Measurements from ENCODE around the gene MSI2. TPM values are rescaled to one million over a fixed set of nuclear protein-coding genes. Genes with fewer than 3 reads are reported as not detected.

The MSI2 gene
- total RNA-seq, 1 donor from 2014 or later: 67.9 TPM

DNA sequence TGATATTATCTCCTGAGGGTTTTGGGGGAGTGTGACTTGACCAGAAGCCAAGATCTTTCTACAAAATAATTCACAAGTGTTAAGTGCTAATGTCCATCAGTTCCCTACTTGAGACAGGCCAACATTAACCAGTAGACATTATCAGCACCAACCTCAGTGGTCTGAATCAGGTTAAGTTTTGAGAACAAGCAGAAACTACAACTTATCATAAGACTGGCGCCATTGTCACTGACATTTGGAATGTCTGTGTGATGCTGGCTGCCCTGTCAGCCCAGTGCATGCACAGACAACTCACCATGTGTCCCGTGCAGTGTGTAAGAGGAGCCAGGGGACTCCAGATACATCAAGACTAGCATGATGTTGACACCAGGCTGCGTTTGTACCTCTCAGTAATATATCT, 412.0 kb downstream of the MSI2 start:
- peaks cover 14% of the 10 kb centered on the region for H3K4me1 Mint-ChIP-seq (ENCODE audit: low read depth, unreplicated experiment)
- Histone ChIP-seq H4K20me1 (ENCODE audit: insufficient read depth, low read length) (no peaks in the 10 kb centered on the region), H3K9me3 (ENCODE audit: insufficient read depth, low read depth, low read length) (no peaks in the 10 kb centered on the region), H3K9ac (ENCODE audit: low read length) (no peak overlapping the region), H2AFZ (ENCODE audit: low read depth, low read length) (no peak overlapping the region), H3K79me2 (ENCODE audit: insufficient read depth, low read length) (no peaks in the 10 kb centered on the region), H3K4me1 (ENCODE audit: insufficient read depth, low read length) (peaks cover 16% of the 10 kb centered on the region), H3K4me2 (ENCODE audit: low read length) (no peak overlapping the region), H3K27me3 (ENCODE audit: insufficient read depth, low read length) (no peaks in the 10 kb centered on the region), H3K4me3 (ENCODE audit: insufficient read depth, low read depth, low read length) (no peak overlapping the region), H3K27ac (ENCODE audit: low read depth, low read length) (no peak overlapping the region), H3K36me3 (ENCODE audit: insufficient read depth, low read length) (no peaks in the 10 kb centered on the region)
- TF ChIP-seq EZH2 (IDR thresholded peaks at IDR 0.05; ENCODE audit: insufficient read depth, low read length): no peak
- TF ChIP-seq, protein P1, sequence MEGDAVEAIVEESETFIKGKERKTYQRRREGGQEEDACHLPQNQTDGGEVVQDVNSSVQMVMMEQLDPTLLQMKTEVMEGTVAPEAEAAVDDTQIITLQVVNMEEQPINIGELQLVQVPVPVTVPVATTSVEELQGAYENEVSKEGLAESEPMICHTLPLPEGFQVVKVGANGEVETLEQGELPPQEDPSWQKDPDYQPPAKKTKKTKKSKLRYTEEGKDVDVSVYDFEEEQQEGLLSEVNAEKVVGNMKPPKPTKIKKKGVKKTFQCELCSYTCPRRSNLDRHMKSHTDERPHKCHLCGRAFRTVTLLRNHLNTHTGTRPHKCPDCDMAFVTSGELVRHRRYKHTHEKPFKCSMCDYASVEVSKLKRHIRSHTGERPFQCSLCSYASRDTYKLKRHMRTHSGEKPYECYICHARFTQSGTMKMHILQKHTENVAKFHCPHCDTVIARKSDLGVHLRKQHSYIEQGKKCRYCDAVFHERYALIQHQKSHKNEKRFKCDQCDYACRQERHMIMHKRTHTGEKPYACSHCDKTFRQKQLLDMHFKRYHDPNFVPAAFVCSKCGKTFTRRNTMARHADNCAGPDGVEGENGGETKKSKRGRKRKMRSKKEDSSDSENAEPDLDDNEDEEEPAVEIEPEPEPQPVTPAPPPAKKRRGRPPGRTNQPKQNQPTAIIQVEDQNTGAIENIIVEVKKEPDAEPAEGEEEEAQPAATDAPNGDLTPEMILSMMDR (IDR thresholded peaks at IDR 0.05; ENCODE audit: insufficient read depth, low read depth, low read length): no peak
- no peak overlapping the region for H3K4me3 Mint-ChIP-seq (ENCODE audit: unreplicated experiment)
- DNase-seq (ENCODE audit: low read depth) (no peak), FAIRE-seq (no peak)
- no peaks in the 10 kb centered on the region for H3K27me3 Mint-ChIP-seq (ENCODE audit: low read depth, unreplicated experiment)
- H3K9me3 Mint-ChIP-seq (ENCODE audit: unreplicated experiment): no peaks in the 10 kb centered on the region
- H3K36me3 Mint-ChIP-seq (ENCODE audit: low read depth, unreplicated experiment): peaks cover 6% of the 10 kb centered on the region
- no peak overlapping the region for H3K27ac Mint-ChIP-seq (ENCODE audit: unreplicated experiment)

DNA sequence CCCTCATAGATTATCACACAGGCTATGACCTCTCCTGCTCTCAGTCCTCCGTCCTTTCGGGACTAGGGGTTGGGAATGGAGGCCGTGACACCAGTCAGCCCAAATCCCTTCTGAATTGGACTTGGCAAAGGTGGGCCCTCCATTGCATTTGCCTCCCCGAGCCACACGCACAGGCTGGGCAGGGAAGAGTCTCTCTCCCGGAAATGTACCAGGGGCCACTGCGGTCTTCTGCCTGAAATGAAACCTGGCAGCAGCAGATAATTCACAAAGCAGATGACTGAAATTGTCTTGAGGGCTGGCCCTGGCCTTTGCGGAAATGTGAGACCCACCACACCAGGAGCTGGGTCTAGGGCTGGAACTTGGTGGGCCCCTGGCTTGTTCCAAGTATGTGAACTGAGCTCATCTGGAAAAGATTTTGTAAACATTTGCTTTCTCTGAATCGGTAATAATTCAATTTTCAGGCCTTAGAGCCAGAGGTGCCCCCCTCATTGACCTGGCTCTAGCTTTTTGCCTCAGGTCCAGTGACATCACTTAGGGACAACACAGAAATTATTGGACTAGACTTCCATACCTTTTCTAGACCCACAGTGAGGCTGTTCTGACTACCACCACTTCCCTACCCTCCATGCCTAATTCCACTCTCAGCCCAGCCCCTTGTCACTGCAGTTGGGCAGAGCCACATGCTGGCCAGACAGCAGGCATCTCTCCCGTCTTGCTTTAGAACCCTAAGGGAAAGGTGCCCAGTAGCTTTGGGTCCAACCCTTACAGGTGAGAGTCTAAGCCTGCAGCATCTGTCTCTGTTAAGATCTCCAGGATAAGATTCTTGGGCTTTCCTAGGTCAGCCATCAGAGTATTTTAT, 413.6 kb downstream of the MSI2 start:
- no peak for FAIRE-seq
- no peak overlapping the region for H3K27ac Mint-ChIP-seq (ENCODE audit: unreplicated experiment)
- no peak overlapping the region for H3K4me2 ChIP-seq (ENCODE audit: low read length)

More for the DNA sequence above, 413.6 kb downstream of the MSI2 start:
- H3K27me3 ChIP-seq (ENCODE audit: insufficient read depth, low read length): no peaks in the 10 kb centered on the region
- no peaks in the 10 kb centered on the region for H3K79me2 ChIP-seq (ENCODE audit: insufficient read depth, low read length)
- no peak for DNase-seq (ENCODE audit: low read depth)
- Mint-ChIP-seq H3K36me3 (ENCODE audit: low read depth, unreplicated experiment) (peaks cover 6% of the 10 kb centered on the region), H3K4me3 (ENCODE audit: unreplicated experiment) (no peak overlapping the region), H3K27me3 (ENCODE audit: low read depth, unreplicated experiment) (no peaks in the 10 kb centered on the region), H3K9me3 (ENCODE audit: unreplicated experiment) (no peaks in the 10 kb centered on the region), H3K4me1 (ENCODE audit: low read depth, unreplicated experiment) (peaks cover 9% of the 10 kb centered on the region)
- no peaks in the 10 kb centered on the region for H3K36me3 ChIP-seq (ENCODE audit: insufficient read depth, low read length)
- no peak overlapping the region for H3K4me3 ChIP-seq (ENCODE audit: insufficient read depth, low read depth, low read length)
- H4K20me1 ChIP-seq (ENCODE audit: insufficient read depth, low read length): no peaks in the 10 kb centered on the region
- peaks cover 9% of the 10 kb centered on the region for H3K4me1 ChIP-seq (ENCODE audit: insufficient read depth, low read length)
- no peak overlapping the region for H2AFZ ChIP-seq (ENCODE audit: low read depth, low read length)
- no peaks in the 10 kb centered on the region for H3K9me3 ChIP-seq (ENCODE audit: insufficient read depth, low read depth, low read length)
- TF ChIP-seq, protein P1 (IDR thresholded peaks at IDR 0.05; ENCODE audit: insufficient read depth, low read depth, low read length): no peak
- no peak for TF ChIP-seq EZH2 (IDR thresholded peaks at IDR 0.05; ENCODE audit: insufficient read depth, low read length)
- no peak overlapping the region for H3K9ac ChIP-seq (ENCODE audit: low read length)
- H3K27ac ChIP-seq (ENCODE audit: low read depth, low read length): no peak overlapping the region
